Right lobe of liver (tissue), 4 donors: ENCODE measurements around the gene STC2.

ENCODE experiments used
- POLR2A ChIP-seq: fragments of 450-650 bp; IDR thresholded peaks from one replicate; pipeline ENCODE4 v1.6.1; 2017; ENCODE audit warnings: antibody characterized with exemption, mild to moderate bottlenecking
- TF ChIP-seq, protein P1 (sequence below), 4 donors: fragments of 200-600 bp in 3 of 4; fragments of 450-650 bp in 1 of 4; IDR thresholded peaks; one replicate each; pipeline versions ENCODE4 v1.5.1 to v1.8.0; 2016 to 2022; ENCODE audit warnings: antibody characterized with exemption in 4 of 4, mild to moderate bottlenecking in 2 of 4
- donor health status: DM: no; HTN: no; CAD: no.
- donor health status: DM: no; HTN: no; CAD: no.
- donor health status: DM: no; HTN: yes; CAD: no.

DNA sequence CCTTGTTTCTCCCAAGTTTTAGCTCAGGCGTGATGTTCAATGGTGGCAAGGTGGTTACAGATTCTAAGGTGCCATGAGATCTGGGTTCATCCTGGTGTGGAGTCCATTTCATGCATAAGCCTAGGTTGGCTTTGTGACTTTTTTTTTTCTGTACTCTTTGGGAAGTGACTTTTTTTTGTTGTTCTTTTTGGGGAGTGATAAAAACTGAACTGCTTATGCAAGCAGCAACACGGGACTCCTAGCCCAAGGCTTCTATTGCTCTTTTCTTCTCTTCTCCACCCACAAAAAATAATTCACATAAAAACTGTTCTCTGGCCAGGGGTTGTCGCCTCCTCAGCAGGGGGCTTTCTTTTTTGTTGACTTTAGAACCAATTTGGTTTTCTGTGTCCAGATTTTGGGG, 15.4 kb downstream of the STC2 start:
- TF ChIP-seq, protein P1, sequence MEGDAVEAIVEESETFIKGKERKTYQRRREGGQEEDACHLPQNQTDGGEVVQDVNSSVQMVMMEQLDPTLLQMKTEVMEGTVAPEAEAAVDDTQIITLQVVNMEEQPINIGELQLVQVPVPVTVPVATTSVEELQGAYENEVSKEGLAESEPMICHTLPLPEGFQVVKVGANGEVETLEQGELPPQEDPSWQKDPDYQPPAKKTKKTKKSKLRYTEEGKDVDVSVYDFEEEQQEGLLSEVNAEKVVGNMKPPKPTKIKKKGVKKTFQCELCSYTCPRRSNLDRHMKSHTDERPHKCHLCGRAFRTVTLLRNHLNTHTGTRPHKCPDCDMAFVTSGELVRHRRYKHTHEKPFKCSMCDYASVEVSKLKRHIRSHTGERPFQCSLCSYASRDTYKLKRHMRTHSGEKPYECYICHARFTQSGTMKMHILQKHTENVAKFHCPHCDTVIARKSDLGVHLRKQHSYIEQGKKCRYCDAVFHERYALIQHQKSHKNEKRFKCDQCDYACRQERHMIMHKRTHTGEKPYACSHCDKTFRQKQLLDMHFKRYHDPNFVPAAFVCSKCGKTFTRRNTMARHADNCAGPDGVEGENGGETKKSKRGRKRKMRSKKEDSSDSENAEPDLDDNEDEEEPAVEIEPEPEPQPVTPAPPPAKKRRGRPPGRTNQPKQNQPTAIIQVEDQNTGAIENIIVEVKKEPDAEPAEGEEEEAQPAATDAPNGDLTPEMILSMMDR (IDR thresholded peaks at IDR 0.05), result no peak
- TF ChIP-seq POLR2A, result no peak
